Calu3 (cell line): ENCODE data around the gene CPED1. TPM values are rescaled to one million over a fixed set of nuclear protein-coding genes. Genes with fewer than 3 reads are reported as not detected.

Source experiments
- BruUV-seq: library from RNA; stranded (reverse); fragments of 400-500 nt; replicated peaks from 2 replicates; lab custom pipeline; 2021; lab: Mats Ljungman, UMichigan
- CTCF ChIA-PET: fragments of 300-600 bp; sonication (Branson Sonifier 250); formaldehyde crosslinking; loops from one replicate; lab custom pipeline; 2022; ENCODE audit warnings: antibody characterized with exemption; lab: Charles Lee
- DNase-seq: peaks from one replicate; pipeline ENCODE4 v3.0.0; 2022
- H3K27ac Mint-ChIP-seq: one replicate; pipeline ENCODE4 v1.8.0; 2022; ENCODE audit warnings: mixed read lengths; ENCODE audit not compliant: unreplicated experiment
- H3K27me3 Mint-ChIP-seq: one replicate; pipeline ENCODE4 v1.8.0; 2022; ENCODE audit warnings: mixed read lengths; ENCODE audit not compliant: unreplicated experiment
- H3K36me3 Mint-ChIP-seq: one replicate; pipeline ENCODE4 v1.8.0; 2022; ENCODE audit warnings: mild to moderate bottlenecking, moderate library complexity, mixed read lengths; ENCODE audit not compliant: insufficient read depth, unreplicated experiment
- H3K4me1 Mint-ChIP-seq: one replicate; pipeline ENCODE4 v1.8.0; 2022; ENCODE audit warnings: mild to moderate bottlenecking, low read depth, mixed read lengths; ENCODE audit not compliant: unreplicated experiment
- H3K4me3 Mint-ChIP-seq: one replicate; pipeline ENCODE4 v1.8.0; 2022; ENCODE audit warnings: mild to moderate bottlenecking, low read depth, moderate library complexity, mixed read lengths; ENCODE audit not compliant: unreplicated experiment
- H3K9me3 Mint-ChIP-seq: one replicate; pipeline ENCODE4 v1.8.0; 2022; ENCODE audit warnings: low read depth, mixed read lengths; ENCODE audit not compliant: unreplicated experiment
- CTCF ChIP-seq: fragments of 200-600 bp; IDR thresholded peaks from one replicate; pipeline ENCODE4 v1.8.0; 2022; ENCODE audit warnings: antibody characterized with exemption; ENCODE audit not compliant: unreplicated experiment
- intact Hi-C: fragments of 100-400 bp; cut with micrococcal nuclease; formaldehyde crosslinking; loops from one replicate; pipeline ENCODE4 v1.10.0; 2022; ENCODE audit not compliant: unreplicated experiment
- total RNA-seq: library from RNA; stranded (reverse); gene quantifications from 2 replicates; pipeline ENCODE4 v1.2.3, GENCODE V29; 2022

The CPED1 gene
- total RNA-seq, 1 experiment from 2014 or later: 0.24 TPM

GRCh38 chr7:121327671-121328070 lies 339.2 kb downstream of the CPED1 start:
- Mint-ChIP-seq H3K9me3 (no peaks in the 10 kb centered on the region), H3K36me3 (peaks cover 20% of the 10 kb centered on the region), H3K4me1 (peaks cover 9% of the 10 kb centered on the region), H3K27me3 (peaks cover 26% of the 10 kb centered on the region), H3K27ac (no peak overlapping the region), H3K4me3 (no peak overlapping the region)
- DNase-seq: no peak
- CTCF ChIA-PET: no interaction called here
- BruUV-seq: no TSS peak
- intact Hi-C loops: no loop called here
- no peak for TF ChIP-seq CTCF

GRCh38 chr7:121328508-121329190 lies 340.1 kb downstream of the CPED1 start, which contains the start of gene WNT16:
TSS of gene WNT16 (plus strand) at chr7:121329000. CDS start at chr7:121329293, 293 bp downstream.
- no peak within 1 kb of the TSS for H3K27ac Mint-ChIP-seq
- CTCF ChIA-PET: no interaction called here
- TF ChIP-seq CTCF: no peak
- peaks cover 26% of the 10 kb centered on the region for H3K27me3 Mint-ChIP-seq
- BruUV-seq: no TSS peak
- H3K4me3 Mint-ChIP-seq: peak within 1 kb of the TSS; percentile 76
- H3K9me3 Mint-ChIP-seq: no peaks in the 10 kb centered on the region
- DNase-seq: no peak
- H3K4me1 Mint-ChIP-seq: peaks cover 9% of the 10 kb centered on the region
- peaks cover 20% of the 10 kb centered on the region for H3K36me3 Mint-ChIP-seq
- intact Hi-C loops: no loop called here

GRCh38 chr7:121329191-121330052 lies 340.9 kb downstream of the CPED1 start:
- peak overlapping the region; percentile 76 for H3K4me3 Mint-ChIP-seq
- H3K4me1 Mint-ChIP-seq: peaks cover 9% of the 10 kb centered on the region
- H3K27me3 Mint-ChIP-seq: peaks cover 26% of the 10 kb centered on the region
- peaks cover 20% of the 10 kb centered on the region for H3K36me3 Mint-ChIP-seq
- intact Hi-C loops: loop anchor here (10.0 kb wide), 1 partner anchor 345 kb away; the partner anchor contains the start of gene CPED1
- no peaks in the 10 kb centered on the region for H3K9me3 Mint-ChIP-seq
- CTCF ChIA-PET: interaction anchor here (0.7 to 1.4 kb wide), 3 partner anchors 137 to 665 kb away, joined by 3 to 5 read pairs (median 4); no protein-coding TSS in a partner anchor
- no peak overlapping the region for H3K27ac Mint-ChIP-seq
- BruUV-seq: no TSS peak
- peak; percentile 71 for DNase-seq
- peak; percentile 19 for TF ChIP-seq CTCF

GRCh38 chr7:121330053-121330833 lies 341.7 kb downstream of the CPED1 start:
- H3K4me1 Mint-ChIP-seq: peaks cover 9% of the 10 kb centered on the region
- TF ChIP-seq CTCF: no peak
- H3K27me3 Mint-ChIP-seq: peaks cover 26% of the 10 kb centered on the region
- intact Hi-C loops: loop anchor here (10.0 kb wide), 1 partner anchor 345 kb away; the partner anchor contains the start of gene CPED1
- H3K9me3 Mint-ChIP-seq: no peaks in the 10 kb centered on the region
- no peak overlapping the region for H3K27ac Mint-ChIP-seq
- DNase-seq: no peak
- H3K36me3 Mint-ChIP-seq: peaks cover 20% of the 10 kb centered on the region
- BruUV-seq: no TSS peak
- CTCF ChIA-PET: interaction anchor here (0.7 to 1.4 kb wide), 3 partner anchors 137 to 664 kb away, joined by 3 to 5 read pairs (median 4); no protein-coding TSS in a partner anchor
- H3K4me3 Mint-ChIP-seq: peak overlapping the region; percentile 76
